ENCODE data around the gene IL18RAP. TPM values are rescaled to one million over a fixed set of nuclear protein-coding genes. Genes with fewer than 3 reads are reported as not detected.

Gene IL18RAP
- total RNA-seq, 1 experiment from 2014 or later: not detected

DNA sequence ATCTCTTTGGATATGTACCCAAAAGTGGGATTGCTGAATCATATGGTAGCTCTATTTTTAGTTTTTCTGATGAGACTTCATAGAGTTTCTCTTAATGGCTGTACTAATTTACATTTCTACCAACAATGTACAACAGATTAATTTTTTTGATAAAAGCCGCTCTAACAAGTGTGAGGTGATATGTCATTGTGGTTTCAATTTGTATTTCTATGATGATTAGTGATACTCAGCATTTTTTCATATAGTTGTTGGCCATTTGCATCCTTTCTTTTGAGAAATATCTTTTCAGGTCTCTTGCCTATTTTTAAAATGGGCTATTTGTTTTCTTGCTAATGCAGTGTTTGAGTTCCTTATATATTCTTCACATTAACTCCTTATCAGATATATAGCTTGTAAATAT is 4.3 kb downstream of the IL18RAP start:
- H3K9me3 Mint-ChIP-seq (ENCODE audit: unreplicated experiment): no peaks in the 10 kb centered on the region
- H3K27me3 Mint-ChIP-seq (ENCODE audit: insufficient read depth, unreplicated experiment): peaks cover 6% of the 10 kb centered on the region
- TF ChIP-seq, protein P1, sequence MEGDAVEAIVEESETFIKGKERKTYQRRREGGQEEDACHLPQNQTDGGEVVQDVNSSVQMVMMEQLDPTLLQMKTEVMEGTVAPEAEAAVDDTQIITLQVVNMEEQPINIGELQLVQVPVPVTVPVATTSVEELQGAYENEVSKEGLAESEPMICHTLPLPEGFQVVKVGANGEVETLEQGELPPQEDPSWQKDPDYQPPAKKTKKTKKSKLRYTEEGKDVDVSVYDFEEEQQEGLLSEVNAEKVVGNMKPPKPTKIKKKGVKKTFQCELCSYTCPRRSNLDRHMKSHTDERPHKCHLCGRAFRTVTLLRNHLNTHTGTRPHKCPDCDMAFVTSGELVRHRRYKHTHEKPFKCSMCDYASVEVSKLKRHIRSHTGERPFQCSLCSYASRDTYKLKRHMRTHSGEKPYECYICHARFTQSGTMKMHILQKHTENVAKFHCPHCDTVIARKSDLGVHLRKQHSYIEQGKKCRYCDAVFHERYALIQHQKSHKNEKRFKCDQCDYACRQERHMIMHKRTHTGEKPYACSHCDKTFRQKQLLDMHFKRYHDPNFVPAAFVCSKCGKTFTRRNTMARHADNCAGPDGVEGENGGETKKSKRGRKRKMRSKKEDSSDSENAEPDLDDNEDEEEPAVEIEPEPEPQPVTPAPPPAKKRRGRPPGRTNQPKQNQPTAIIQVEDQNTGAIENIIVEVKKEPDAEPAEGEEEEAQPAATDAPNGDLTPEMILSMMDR (IDR thresholded peaks at IDR 0.05; ENCODE audit: unreplicated experiment): no peak
- H3K4me1 Mint-ChIP-seq (ENCODE audit: insufficient read depth, unreplicated experiment): no peaks in the 10 kb centered on the region
- H3K27ac Mint-ChIP-seq (ENCODE audit: low read depth, unreplicated experiment): no peak overlapping the region
- intact Hi-C loops (cut with micrococcal nuclease): no loop called here
- H3K36me3 Mint-ChIP-seq (ENCODE audit: insufficient read depth, unreplicated experiment): peaks cover 2% of the 10 kb centered on the region
- no peak for DNase-seq (ENCODE audit: unreplicated experiment)
- H3K4me3 Mint-ChIP-seq (ENCODE audit: unreplicated experiment): no peak overlapping the region
- ChIA-PET CTCF (interaction anchor here (0.7 to 0.9 kb wide), 2 partner anchors 17 to 40 kb away, joined by 3 read pairs; no protein-coding TSS in a partner anchor), POLR2A (interaction anchor here (0.7 to 0.9 kb wide), 2 partner anchors 193 to 235 kb away, joined by 4 to 5 read pairs; no protein-coding TSS in a partner anchor)
- no TSS peak for BruUV-seq (replicated peaks)

DNA sequence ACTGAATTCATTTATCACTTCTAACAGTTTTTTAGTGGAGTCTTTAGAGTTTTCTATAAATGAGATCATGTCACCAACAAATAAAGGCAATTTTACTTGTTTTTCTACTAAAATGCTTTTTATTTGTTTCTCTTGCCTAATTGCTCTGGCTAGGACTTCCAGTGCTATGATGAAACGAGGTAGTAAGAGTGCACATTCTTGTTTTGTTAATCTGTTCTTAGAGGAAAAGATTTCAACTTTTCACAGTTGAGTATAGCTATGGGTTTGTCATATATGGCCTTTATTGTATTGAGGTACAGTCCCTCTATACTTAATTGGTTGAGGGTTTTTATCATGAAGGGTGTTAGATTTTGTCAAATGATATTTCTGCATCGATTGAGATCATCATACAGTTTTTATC is 5.6 kb downstream of the IL18RAP start:
- Mint-ChIP-seq H3K36me3 (ENCODE audit: insufficient read depth, unreplicated experiment) (no peaks in the 10 kb centered on the region), H3K4me1 (ENCODE audit: insufficient read depth, unreplicated experiment) (no peaks in the 10 kb centered on the region), H3K4me3 (ENCODE audit: unreplicated experiment) (no peak overlapping the region), H3K9me3 (ENCODE audit: unreplicated experiment) (no peaks in the 10 kb centered on the region), H3K27ac (ENCODE audit: low read depth, unreplicated experiment) (no peak overlapping the region), H3K27me3 (ENCODE audit: insufficient read depth, unreplicated experiment) (no peaks in the 10 kb centered on the region)
- ChIA-PET POLR2A (no interaction called here), CTCF (interaction anchor here (0.6 kb wide), 1 partner anchor 10 kb away, joined by 3 read pairs; no protein-coding TSS in a partner anchor)
- intact Hi-C loops (cut with micrococcal nuclease): no loop called here
- TF ChIP-seq, protein P1 (IDR thresholded peaks at IDR 0.05; ENCODE audit: unreplicated experiment): no peak
- DNase-seq (ENCODE audit: unreplicated experiment): no peak
- no TSS peak for BruUV-seq (replicated peaks)

DNA sequence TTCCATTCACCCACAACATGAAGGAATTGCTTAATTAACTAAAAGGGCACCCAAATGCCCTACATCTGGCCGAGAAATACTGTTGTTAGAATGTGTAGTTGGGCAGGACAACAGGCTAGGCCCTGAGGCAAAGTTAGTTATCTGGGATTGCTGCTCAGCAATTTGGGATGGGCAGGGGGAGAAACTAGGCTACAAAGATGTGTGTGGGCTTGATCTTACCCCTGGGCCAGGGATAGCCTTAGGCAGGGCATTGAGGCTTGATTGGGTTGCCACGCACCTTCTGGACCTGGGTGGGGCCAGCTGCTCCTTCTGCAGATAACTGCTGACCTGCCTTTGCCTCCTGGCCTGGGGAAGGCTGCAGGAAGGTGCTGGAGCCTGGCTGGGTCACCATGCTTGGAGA is 9.4 kb downstream of the IL18RAP start:
- intact Hi-C loops (cut with micrococcal nuclease): no loop called here
- Mint-ChIP-seq H3K27me3 (ENCODE audit: insufficient read depth, unreplicated experiment) (no peaks in the 10 kb centered on the region), H3K4me3 (ENCODE audit: unreplicated experiment) (no peak overlapping the region), H3K9me3 (ENCODE audit: unreplicated experiment) (no peaks in the 10 kb centered on the region), H3K27ac (ENCODE audit: low read depth, unreplicated experiment) (no peak overlapping the region), H3K36me3 (ENCODE audit: insufficient read depth, unreplicated experiment) (no peaks in the 10 kb centered on the region), H3K4me1 (ENCODE audit: insufficient read depth, unreplicated experiment) (no peaks in the 10 kb centered on the region)
- DNase-seq (ENCODE audit: unreplicated experiment): no peak
- BruUV-seq (replicated peaks): no TSS peak
- ChIA-PET POLR2A (no interaction called here), CTCF (interaction anchor here (4.2 kb wide), 1 partner anchor 11 kb away, joined by 20 read pairs; no protein-coding TSS in a partner anchor)
- TF ChIP-seq, protein P1 (IDR thresholded peaks at IDR 0.05; ENCODE audit: unreplicated experiment): no peak

DNA sequence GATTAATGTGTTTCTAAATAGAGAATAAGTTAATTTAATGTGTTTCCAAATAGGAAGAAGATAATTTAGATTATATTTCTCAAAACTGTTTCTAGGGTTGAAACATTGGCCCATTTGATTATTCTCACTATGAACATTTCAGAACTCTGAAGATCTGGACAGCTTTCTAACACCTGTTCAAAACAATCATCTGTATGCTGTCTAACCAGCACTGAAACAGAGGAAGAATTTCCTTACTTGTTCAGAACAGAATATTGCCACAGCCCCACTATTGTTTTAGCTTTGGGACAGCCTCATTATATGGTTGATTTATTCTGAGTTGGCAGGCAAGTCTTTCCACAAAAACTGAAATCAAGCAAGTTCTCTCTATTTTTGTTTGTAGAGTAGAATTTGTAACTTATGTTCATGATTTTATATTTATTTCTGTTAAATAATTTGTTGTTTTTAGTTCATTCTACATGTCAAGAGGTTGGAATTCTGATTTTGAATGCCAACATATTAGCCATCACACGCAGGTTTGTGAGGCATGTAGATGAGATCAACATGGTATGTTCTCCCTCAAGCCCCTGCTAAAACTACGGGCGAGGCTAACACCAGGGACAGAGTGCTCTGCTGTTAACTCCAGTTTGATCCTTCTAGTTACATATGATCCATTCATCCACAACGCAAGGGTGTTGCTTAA is 11.2 kb downstream of the IL18RAP start:
- no peak for DNase-seq (ENCODE audit: unreplicated experiment)
- ChIA-PET CTCF (interaction anchor here (1.0 to 1.9 kb wide), 4 partner anchors 10 to 78 kb away, joined by 3 to 4 read pairs (median 4); partner anchors contain the start of gene SLC9A4), POLR2A (no interaction called here)
- H3K27me3 Mint-ChIP-seq (ENCODE audit: insufficient read depth, unreplicated experiment): no peaks in the 10 kb centered on the region
- no peak overlapping the region for H3K27ac Mint-ChIP-seq (ENCODE audit: low read depth, unreplicated experiment)
- intact Hi-C loops (cut with micrococcal nuclease): no loop called here
- H3K4me3 Mint-ChIP-seq (ENCODE audit: unreplicated experiment): no peak overlapping the region
- H3K4me1 Mint-ChIP-seq (ENCODE audit: insufficient read depth, unreplicated experiment): no peaks in the 10 kb centered on the region
- H3K9me3 Mint-ChIP-seq (ENCODE audit: unreplicated experiment): no peaks in the 10 kb centered on the region
- no TSS peak for BruUV-seq (replicated peaks)
- TF ChIP-seq, protein P1 (IDR thresholded peaks at IDR 0.05; ENCODE audit: unreplicated experiment): no peak
- no peaks in the 10 kb centered on the region for H3K36me3 Mint-ChIP-seq (ENCODE audit: insufficient read depth, unreplicated experiment)

All from MCF 10A (cell line).